Measurements from ENCODE around the gene JTB.

DNA sequence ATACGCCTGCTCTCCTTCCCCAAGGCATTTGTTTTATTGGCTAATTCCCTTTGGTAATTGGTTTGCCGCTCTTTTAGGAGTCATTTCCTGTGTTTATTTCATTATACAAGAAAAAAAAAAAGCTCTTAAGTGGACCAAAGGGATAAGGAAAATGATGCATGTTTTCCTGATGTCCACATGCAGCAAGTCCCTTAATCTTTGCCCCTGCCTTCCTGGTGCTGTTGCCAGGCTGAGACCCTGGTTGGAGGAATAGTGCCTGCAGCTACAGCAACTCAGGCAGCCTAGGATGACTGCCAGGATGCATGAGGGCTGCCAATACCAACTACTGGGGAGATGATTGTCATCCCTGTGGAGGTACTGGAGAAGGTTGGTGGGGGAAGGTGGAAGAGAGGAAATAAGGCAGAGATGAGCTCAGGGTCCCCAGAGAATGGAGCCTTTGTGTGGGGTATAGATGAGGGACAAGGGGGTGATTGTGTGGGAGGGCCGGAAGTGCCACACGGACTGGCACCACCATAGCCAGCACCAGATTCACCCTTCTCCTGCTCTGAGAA lies 48.6 kb downstream of the JTB start:
- TF ChIP-seq, protein P1, sequence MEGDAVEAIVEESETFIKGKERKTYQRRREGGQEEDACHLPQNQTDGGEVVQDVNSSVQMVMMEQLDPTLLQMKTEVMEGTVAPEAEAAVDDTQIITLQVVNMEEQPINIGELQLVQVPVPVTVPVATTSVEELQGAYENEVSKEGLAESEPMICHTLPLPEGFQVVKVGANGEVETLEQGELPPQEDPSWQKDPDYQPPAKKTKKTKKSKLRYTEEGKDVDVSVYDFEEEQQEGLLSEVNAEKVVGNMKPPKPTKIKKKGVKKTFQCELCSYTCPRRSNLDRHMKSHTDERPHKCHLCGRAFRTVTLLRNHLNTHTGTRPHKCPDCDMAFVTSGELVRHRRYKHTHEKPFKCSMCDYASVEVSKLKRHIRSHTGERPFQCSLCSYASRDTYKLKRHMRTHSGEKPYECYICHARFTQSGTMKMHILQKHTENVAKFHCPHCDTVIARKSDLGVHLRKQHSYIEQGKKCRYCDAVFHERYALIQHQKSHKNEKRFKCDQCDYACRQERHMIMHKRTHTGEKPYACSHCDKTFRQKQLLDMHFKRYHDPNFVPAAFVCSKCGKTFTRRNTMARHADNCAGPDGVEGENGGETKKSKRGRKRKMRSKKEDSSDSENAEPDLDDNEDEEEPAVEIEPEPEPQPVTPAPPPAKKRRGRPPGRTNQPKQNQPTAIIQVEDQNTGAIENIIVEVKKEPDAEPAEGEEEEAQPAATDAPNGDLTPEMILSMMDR (IDR thresholded peaks at IDR 0.05) = no peak
- no peak for TF ChIP-seq EP300 (IDR thresholded peaks at IDR 0.05)
- TF ChIP-seq RCOR1 (IDR thresholded peaks at IDR 0.05; ENCODE audit: low read depth, low read length) = no peak
- no peak for TF ChIP-seq POLR2A (IDR thresholded peaks at IDR 0.05; ENCODE audit: low read length)
- TF ChIP-seq, protein P2, sequence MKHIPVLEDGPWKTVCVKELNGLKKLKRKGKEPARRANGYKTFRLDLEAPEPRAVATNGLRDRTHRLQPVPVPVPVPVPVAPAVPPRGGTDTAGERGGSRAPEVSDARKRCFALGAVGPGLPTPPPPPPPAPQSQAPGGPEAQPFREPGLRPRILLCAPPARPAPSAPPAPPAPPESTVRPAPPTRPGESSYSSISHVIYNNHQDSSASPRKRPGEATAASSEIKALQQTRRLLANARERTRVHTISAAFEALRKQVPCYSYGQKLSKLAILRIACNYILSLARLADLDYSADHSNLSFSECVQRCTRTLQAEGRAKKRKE (CRISPR knock-in tag; IDR thresholded peaks at IDR 0.05; ENCODE audit: low read depth) = no peak
- no peak for TF ChIP-seq RAD21 (conservative IDR thresholded peaks at IDR 0.05 in 1 of 2, IDR thresholded peaks at IDR 0.05 in 1 of 2)
- no peak for TF ChIP-seq JUNB (IDR thresholded peaks at IDR 0.05)
